ENCODE measurements around the gene PACSIN3. TPM values are rescaled to one million over a fixed set of nuclear protein-coding genes. Genes with fewer than 3 reads are reported as not detected.
A peak's percentile ranks its signal among the peaks of the same experiment; 100 is the strongest.
"Not testable (repeated sequence)": the region's sequence is repeated elsewhere in the genome, so short reads cannot be mapped to it uniquely, and the experiment has no call there.

PACSIN3 gene
- total and polyA plus RNA-seq, 9 donors, result 123 to 239 (median 203) TPM

- 31% methylated on average over 5 of the region's 5 CpGs for WGBS (ENCODE audit: insufficient coverage)
- H3K4me1 ChIP-seq (ENCODE audit: control insufficient read depth, insufficient read depth, low read length), result no peaks in the 10 kb centered on the region
- H3K27me3 ChIP-seq (ENCODE audit: control insufficient read depth, insufficient read depth, low read length), result peaks cover 5% of the 10 kb centered on the region
- DNase-seq, result no peak
- no peak overlapping the region for H3K27ac ChIP-seq (ENCODE audit: low read length)
- no peak overlapping the region for H3K4me3 ChIP-seq (ENCODE audit: low read length)
- no peaks in the 10 kb centered on the region for H3K9me3 ChIP-seq (replicated peaks; ENCODE audit: control insufficient read depth, low read depth, low read length)
- no peaks in the 10 kb centered on the region for H3K36me3 ChIP-seq (ENCODE audit: control insufficient read depth, insufficient read depth, low read length)
Measured at GRCh38 chr11:47202576-47202975, 16.3 kb upstream of the PACSIN3 start.

DNA sequence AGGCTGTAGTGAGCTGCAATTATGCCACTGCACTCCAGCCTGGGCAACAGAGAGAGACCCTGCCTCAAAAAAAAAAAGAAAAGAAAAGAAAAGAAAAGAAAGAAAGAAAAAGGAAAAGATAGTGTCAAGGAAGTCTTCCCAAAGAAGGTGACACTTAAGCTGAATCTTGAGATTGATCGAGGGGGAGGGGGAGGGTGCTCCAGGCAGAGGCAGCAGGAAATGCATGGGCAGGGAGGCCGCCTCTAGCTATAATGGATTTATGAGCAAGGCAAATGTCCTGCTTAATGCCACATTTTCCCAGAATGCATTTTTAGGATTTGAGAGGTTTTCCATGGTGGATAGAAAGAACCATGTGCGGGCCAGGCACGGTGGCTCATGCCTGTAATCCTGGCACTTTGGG, 14.8 kb upstream of the PACSIN3 start:
- H3K4me1 ChIP-seq (ENCODE audit: control insufficient read depth, insufficient read depth, low read length), result no peaks in the 10 kb centered on the region
- 75% methylated on average over 2 of the region's 4 CpGs for WGBS (ENCODE audit: insufficient coverage)
- no peak for DNase-seq

GRCh38 chr11:47198161-47198560, 11.9 kb upstream of the PACSIN3 start:
- H3K27ac ChIP-seq (ENCODE audit: low read length); DNase-seq; H3K27me3 ChIP-seq (ENCODE audit: control insufficient read depth, insufficient read depth, low read length); H3K4me3 ChIP-seq (ENCODE audit: low read length); H3K36me3 ChIP-seq (ENCODE audit: control insufficient read depth, insufficient read depth, low read length); H3K4me1 ChIP-seq (ENCODE audit: control insufficient read depth, insufficient read depth, low read length); H3K9me3 ChIP-seq (replicated peaks; ENCODE audit: control insufficient read depth, low read depth, low read length): not testable (repeated sequence)
- WGBS (ENCODE audit: insufficient coverage), result 97% methylated on average over 6 of the region's 9 CpGs

More for the DNA sequence above, 14.8 kb upstream of the PACSIN3 start:
- Histone ChIP-seq H3K36me3 (ENCODE audit: control insufficient read depth, insufficient read depth, low read length) (no peaks in the 10 kb centered on the region), H3K27me3 (ENCODE audit: control insufficient read depth, insufficient read depth, low read length) (peaks cover 5% of the 10 kb centered on the region), H3K9me3 (replicated peaks; ENCODE audit: control insufficient read depth, low read depth, low read length) (no peaks in the 10 kb centered on the region), H3K4me3 (ENCODE audit: low read length) (no peak overlapping the region), H3K27ac (ENCODE audit: low read length) (no peak overlapping the region)

DNA sequence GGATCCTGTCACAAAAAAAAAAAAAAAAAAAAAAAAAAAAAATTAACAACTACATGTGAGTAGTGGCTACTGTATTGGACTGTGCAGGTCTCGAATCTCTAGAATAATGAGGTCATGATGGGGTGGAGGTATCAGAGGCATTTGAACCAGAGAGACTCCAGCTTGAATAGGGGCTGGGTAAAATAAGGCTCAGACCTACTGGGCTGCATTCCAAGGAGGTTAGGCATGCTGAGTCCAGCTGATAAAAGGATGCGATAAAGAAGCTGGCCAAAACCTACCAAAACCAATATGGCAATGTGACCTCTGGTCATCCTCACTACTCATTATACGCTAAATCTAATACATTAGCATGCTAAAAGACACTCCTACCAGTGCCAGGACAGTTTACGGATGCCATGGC, 5.9 kb upstream of the PACSIN3 start:
- WGBS (ENCODE audit: insufficient coverage), result 71% methylated on average over 2 of the region's 4 CpGs
- peaks cover 10% of the 10 kb centered on the region for H3K27me3 ChIP-seq (ENCODE audit: control insufficient read depth, insufficient read depth, low read length)

GRCh38 chr11:47191137-47191536, 4.9 kb upstream of the PACSIN3 start:
- H3K4me3 ChIP-seq (ENCODE audit: low read length); DNase-seq; H3K9me3 ChIP-seq (replicated peaks; ENCODE audit: control insufficient read depth, low read depth, low read length); H3K27ac ChIP-seq (ENCODE audit: low read length); H3K36me3 ChIP-seq (ENCODE audit: control insufficient read depth, insufficient read depth, low read length): not testable (repeated sequence)
- Histone ChIP-seq H3K27me3 (ENCODE audit: control insufficient read depth, insufficient read depth, low read length) (peaks cover 16% of the 10 kb centered on the region), H3K4me1 (ENCODE audit: control insufficient read depth, insufficient read depth, low read length) (peaks cover 30% of the 10 kb centered on the region)
- 94% methylated on average over 7 of the region's 10 CpGs for WGBS (ENCODE audit: insufficient coverage)

More for the DNA sequence above, 5.9 kb upstream of the PACSIN3 start:
- peaks cover 24% of the 10 kb centered on the region for H3K4me1 ChIP-seq (ENCODE audit: control insufficient read depth, insufficient read depth, low read length)
- no peak overlapping the region for H3K27ac ChIP-seq (ENCODE audit: low read length)
- no peak overlapping the region for H3K4me3 ChIP-seq (ENCODE audit: low read length)
- H3K36me3 ChIP-seq (ENCODE audit: control insufficient read depth, insufficient read depth, low read length), result no peaks in the 10 kb centered on the region
- H3K9me3 ChIP-seq (replicated peaks; ENCODE audit: control insufficient read depth, low read depth, low read length), result no peaks in the 10 kb centered on the region
- DNase-seq, result no peak

DNA sequence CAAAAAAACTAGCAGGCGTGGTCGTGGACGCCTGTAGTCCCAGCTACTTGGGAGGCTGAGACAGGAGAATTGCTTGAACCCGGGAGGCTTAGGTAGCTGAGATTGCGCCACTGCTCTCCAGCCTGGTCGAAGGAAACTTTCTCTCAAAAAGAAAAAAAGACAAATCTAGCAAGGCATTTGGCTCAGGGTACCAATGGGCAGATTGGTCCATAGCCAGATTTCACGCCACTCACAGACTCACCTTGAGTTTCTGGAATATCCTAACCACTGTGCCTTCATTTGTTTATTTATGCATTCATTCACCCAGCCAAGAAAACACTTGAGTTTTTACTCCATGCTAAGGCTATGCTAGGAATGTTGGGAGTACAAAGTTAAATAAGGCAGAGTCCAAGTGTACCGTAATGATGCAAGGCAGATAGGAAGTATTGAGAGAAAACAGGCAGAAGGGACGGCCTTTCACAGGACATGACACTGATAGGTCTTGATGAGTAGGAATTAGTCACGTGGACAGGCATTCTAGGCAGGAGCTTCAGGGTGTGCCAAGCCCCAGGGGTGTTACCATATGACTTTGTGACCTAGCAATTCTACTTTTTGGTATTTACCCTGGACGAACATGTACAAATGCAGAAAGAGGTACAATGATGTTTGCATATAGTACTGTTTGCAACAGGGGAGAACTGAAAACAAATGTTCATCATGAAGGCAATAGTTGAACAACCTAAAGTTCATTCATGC, 3.0 kb upstream of the PACSIN3 start:
- H3K27ac ChIP-seq (ENCODE audit: low read length), result no peak overlapping the region
- WGBS (ENCODE audit: insufficient coverage), result 72% methylated on average over 10 of the region's 11 CpGs

DNA sequence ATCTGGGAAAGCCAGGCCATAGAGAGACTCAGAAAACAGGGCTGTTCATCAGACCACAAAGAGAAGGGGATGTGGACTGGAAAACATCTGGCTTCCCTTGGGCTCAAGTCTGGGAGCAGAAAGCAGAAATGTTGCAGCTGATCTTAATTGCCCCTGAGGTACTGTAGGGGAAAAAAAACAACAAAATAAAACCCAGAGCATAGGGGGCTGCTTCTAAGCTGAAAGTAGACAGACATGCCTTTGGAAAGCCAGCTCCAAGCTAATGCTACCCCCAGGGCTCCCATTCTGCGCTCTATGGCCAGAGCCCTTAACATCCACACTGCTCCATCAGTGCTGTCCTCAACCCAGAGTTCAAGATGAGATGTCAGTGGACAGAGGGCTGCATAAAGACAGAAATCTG, 2.0 kb upstream of the PACSIN3 start:
- H3K27me3 ChIP-seq (ENCODE audit: control insufficient read depth, insufficient read depth, low read length), result peaks cover 22% of the 10 kb centered on the region
- H3K27ac ChIP-seq (ENCODE audit: low read length), result peak overlapping the region; percentile 99
- 40% methylated on average over 1 of the region's 1 CpG for WGBS (ENCODE audit: insufficient coverage)
- DNase-seq, result peak; percentile 97
- no peaks in the 10 kb centered on the region for H3K9me3 ChIP-seq (replicated peaks; ENCODE audit: control insufficient read depth, low read depth, low read length)
- peaks cover 45% of the 10 kb centered on the region for H3K4me1 ChIP-seq (ENCODE audit: control insufficient read depth, insufficient read depth, low read length)
- no peak overlapping the region for H3K4me3 ChIP-seq (ENCODE audit: low read length)
- peaks cover 7% of the 10 kb centered on the region for H3K36me3 ChIP-seq (ENCODE audit: control insufficient read depth, insufficient read depth, low read length)

More for the DNA sequence above, 3.0 kb upstream of the PACSIN3 start:
- Histone ChIP-seq H3K4me1 (ENCODE audit: control insufficient read depth, insufficient read depth, low read length) (peaks cover 41% of the 10 kb centered on the region), H3K27me3 (ENCODE audit: control insufficient read depth, insufficient read depth, low read length) (peaks cover 23% of the 10 kb centered on the region), H3K9me3 (replicated peaks; ENCODE audit: control insufficient read depth, low read depth, low read length) (no peaks in the 10 kb centered on the region), H3K36me3 (ENCODE audit: control insufficient read depth, insufficient read depth, low read length) (peaks cover 3% of the 10 kb centered on the region), H3K4me3 (ENCODE audit: low read length) (no peak overlapping the region)
- peak; percentile 61 for DNase-seq

DNA sequence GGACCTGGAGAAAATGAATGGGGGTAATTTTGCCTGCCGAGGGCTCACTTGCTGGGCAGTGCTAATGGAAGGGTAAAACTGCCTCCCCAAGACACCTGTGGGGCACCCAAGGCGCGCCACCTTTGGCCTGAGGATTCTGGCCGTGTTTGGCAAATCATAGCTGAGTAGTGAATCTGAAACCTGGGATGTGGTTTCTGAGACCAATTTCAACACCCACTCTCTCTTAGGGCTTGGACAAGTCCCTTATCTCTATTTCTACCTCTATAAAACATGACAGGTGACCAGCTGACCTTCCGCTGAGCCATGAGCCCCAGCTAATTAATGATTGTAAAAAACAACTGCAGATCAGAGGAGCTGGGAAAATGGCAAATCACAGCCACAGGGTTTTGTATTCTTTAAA, 1.5 kb upstream of the PACSIN3 start:
- H3K27me3 ChIP-seq (ENCODE audit: control insufficient read depth, insufficient read depth, low read length), result peaks cover 22% of the 10 kb centered on the region
- 16% methylated on average over 3 of the region's 5 CpGs for WGBS (ENCODE audit: insufficient coverage)
- peaks cover 46% of the 10 kb centered on the region for H3K4me1 ChIP-seq (ENCODE audit: control insufficient read depth, insufficient read depth, low read length)
- peak overlapping the region; percentile 99 for H3K27ac ChIP-seq (ENCODE audit: low read length)
- no peak for DNase-seq
- peaks cover 7% of the 10 kb centered on the region for H3K36me3 ChIP-seq (ENCODE audit: control insufficient read depth, insufficient read depth, low read length)
- peak overlapping the region; percentile 66 for H3K4me3 ChIP-seq (ENCODE audit: low read length)
- H3K9me3 ChIP-seq (replicated peaks; ENCODE audit: control insufficient read depth, low read depth, low read length), result no peaks in the 10 kb centered on the region

DNA sequence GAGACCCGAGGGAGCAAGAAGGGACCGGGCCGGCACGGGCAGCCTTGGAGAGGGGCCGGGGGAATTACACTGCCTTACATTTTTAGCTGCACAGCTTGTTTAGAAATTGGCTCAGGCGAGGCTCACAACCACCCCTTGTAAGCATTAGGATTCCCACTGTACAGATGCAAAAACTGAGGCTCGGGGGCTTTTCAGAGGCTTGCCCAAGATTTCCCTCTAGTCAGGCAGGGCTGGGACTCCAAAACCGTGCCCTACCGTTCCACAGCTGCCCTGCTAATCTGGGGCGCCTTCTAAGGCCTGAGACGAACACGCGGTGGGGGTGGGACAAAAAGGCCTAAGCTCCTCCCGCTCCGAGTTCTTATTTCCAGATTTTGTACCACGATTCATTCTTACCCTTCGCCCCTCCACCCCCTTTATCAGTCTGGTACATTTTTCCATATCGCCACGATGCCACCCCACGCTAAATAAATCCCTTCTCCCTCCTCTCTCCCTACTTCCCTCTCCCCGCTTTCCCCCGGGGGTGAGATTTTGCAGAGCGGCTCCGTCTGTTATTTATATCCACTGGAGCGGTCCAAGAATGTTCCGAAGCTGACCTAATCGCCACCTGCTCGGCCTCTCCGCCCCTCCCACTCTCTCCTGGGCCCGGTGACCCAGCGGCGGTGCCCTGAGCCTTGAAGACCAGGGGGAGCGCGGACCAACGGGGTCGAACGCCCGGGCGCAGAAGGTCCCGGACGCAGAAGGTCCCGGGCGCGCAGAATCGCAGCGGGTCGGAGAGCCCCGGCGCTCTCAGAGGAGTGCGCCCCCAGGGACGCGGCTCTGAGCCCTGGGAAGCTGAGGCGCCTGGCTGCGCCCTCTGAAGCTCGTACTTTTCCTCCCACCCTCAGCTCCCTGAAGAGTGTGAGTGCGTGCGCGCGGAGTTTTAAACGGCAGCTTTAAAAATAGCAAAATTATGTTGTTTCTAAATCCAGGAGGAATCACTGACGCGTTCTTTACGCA, 764 bp upstream of the PACSIN3 start:
- Histone ChIP-seq H3K9me3 (replicated peaks; ENCODE audit: control insufficient read depth, low read depth, low read length) (no peaks in the 10 kb centered on the region), H3K4me3 (ENCODE audit: low read length) (peak overlapping the region; percentile 66), H3K27me3 (ENCODE audit: control insufficient read depth, insufficient read depth, low read length) (peaks cover 22% of the 10 kb centered on the region), H3K27ac (ENCODE audit: low read length) (peak overlapping the region; percentile 99), H3K4me1 (ENCODE audit: control insufficient read depth, insufficient read depth, low read length) (peaks cover 46% of the 10 kb centered on the region), H3K36me3 (ENCODE audit: control insufficient read depth, insufficient read depth, low read length) (peaks cover 7% of the 10 kb centered on the region)
- 1% methylated on average over 62 of the region's 63 CpGs for WGBS (ENCODE audit: insufficient coverage)
- peak; percentile 94 for DNase-seq
